HEK293 (cell line): ENCODE results near the gene RAB44.

Experiments
- CTCF ChIA-PET: fragments of 350-600 bp; formaldehyde crosslinking; extraction: SDS; loops from one replicate; lab custom pipeline; 2021; ENCODE audit warnings: antibody characterized with exemption; lab: Yijun Ruan, JAX
- POLR2A ChIA-PET: fragments of 300-600 bp; formaldehyde crosslinking; extraction: SDS; loops from one replicate; lab custom pipeline; 2020; ENCODE audit warnings: antibody characterized with exemption, inconsistent platforms; lab: Yijun Ruan, JAX
- H3K27ac ChIP-seq: fragments of 200-500 bp; sonication (Bioruptor generic); 2 replicates; pipeline ENCODE4 v1.5.1; 2014; ENCODE audit warnings: low read depth, low read length, control low read depth, inconsistent platforms; ENCODE audit errors: extremely low read depth
- H3K36me3 ChIP-seq, 2 experiments: fragments of 200-500 bp in 1 of 2; sonication (Bioruptor generic) in 1 of 2; 1 replicate in 1 of 2; 2 replicates in 1 of 2; pipeline ENCODE4 v1.5.1; 2014 to 2017; ENCODE audit warnings: inconsistent platforms in 2 of 2, low read length in 2 of 2; ENCODE audit not compliant: control insufficient read depth in 2 of 2, insufficient read depth in 1 of 2
- H3K4me1 ChIP-seq: fragments of 200-500 bp; sonication (Bioruptor generic); 2 replicates; pipeline ENCODE4 v1.5.1; 2014; ENCODE audit warnings: mild to moderate bottlenecking, low read length, inconsistent platforms; ENCODE audit not compliant: control insufficient read depth, insufficient read depth
- H3K4me3 ChIP-seq: 2 replicates; pipeline ENCODE4 v1.5.1; 2011; ENCODE audit warnings: low read depth, mild to moderate bottlenecking, control low read depth, low read length, moderate library complexity
- H3K9me3 ChIP-seq: fragments of 200-500 bp; sonication (Bioruptor generic); 2 replicates; pipeline ENCODE4 v1.5.1; 2014; ENCODE audit warnings: low read depth, low read length, inconsistent platforms; ENCODE audit not compliant: control insufficient read depth, insufficient read depth
- ELK4 ChIP-seq: IDR thresholded peaks from 2 replicates; pipeline ENCODE4 v1.6.1; 2011; ENCODE audit warnings: mild to moderate bottlenecking, low read depth, low read length, borderline replicate concordance
- KLF10 ChIP-seq: fragments of 450-650 bp; IDR thresholded peaks from 2 replicates; pipeline ENCODE4 v1.5.1; 2018; ENCODE audit warnings: missing biosample characterization, mild to moderate bottlenecking, missing genetic modification characterization
- SETDB1 ChIP-seq: IDR thresholded peaks from one replicate; pipeline ENCODE4 v1.6.1; 2017; ENCODE audit warnings: mild to moderate bottlenecking, low read length, moderate library complexity, mixed read lengths; ENCODE audit not compliant: insufficient read length
- YY1 ChIP-seq: fragments of 450-650 bp; formaldehyde crosslinking; IDR thresholded peaks from 2 replicates; pipeline ENCODE4 v1.5.1; 2018; ENCODE audit warnings: missing biosample characterization, missing genetic modification characterization
- ZNF146 ChIP-seq: fragments of 450-650 bp; formaldehyde crosslinking; IDR thresholded peaks from 2 replicates; pipeline ENCODE4 v1.5.1; 2016; ENCODE audit warnings: missing biosample characterization, missing genetic modification characterization
- ZNF2 ChIP-seq: fragments of 450-650 bp; formaldehyde crosslinking; IDR thresholded peaks from 2 replicates; pipeline ENCODE4 v1.5.1; 2016; ENCODE audit warnings: missing biosample characterization, missing genetic modification characterization
- ZNF214 ChIP-seq: fragments of 450-650 bp; formaldehyde crosslinking; IDR thresholded peaks from 2 replicates; pipeline ENCODE4 v1.5.1; 2017; ENCODE audit warnings: missing biosample characterization, mild to moderate bottlenecking, missing genetic modification characterization, borderline replicate concordance
- ZNF223 ChIP-seq: fragments of 450-650 bp; formaldehyde crosslinking; IDR thresholded peaks from 2 replicates; pipeline ENCODE4 v1.5.1; 2016; ENCODE audit warnings: missing biosample characterization, missing genetic modification characterization
- ZNF24 ChIP-seq: fragments of 450-650 bp; formaldehyde crosslinking; IDR thresholded peaks from 2 replicates; pipeline ENCODE4 v1.5.1; 2016; ENCODE audit warnings: missing biosample characterization, missing genetic modification characterization
- ZNF266 ChIP-seq: fragments of 450-650 bp; formaldehyde crosslinking; IDR thresholded peaks from 2 replicates; pipeline ENCODE4 v1.5.1; 2016; ENCODE audit warnings: missing biosample characterization, missing genetic modification characterization, low read depth
- ZNF302 ChIP-seq: fragments of 450-650 bp; formaldehyde crosslinking; IDR thresholded peaks from 2 replicates; pipeline ENCODE4 v1.5.1; 2016; ENCODE audit warnings: missing biosample characterization, missing genetic modification characterization, low read depth
- ZNF473 ChIP-seq: fragments of 450-650 bp; formaldehyde crosslinking; IDR thresholded peaks from 2 replicates; pipeline ENCODE4 v1.5.1; 2017; ENCODE audit warnings: missing biosample characterization, missing genetic modification characterization
- ZNF544 ChIP-seq: fragments of 450-650 bp; formaldehyde crosslinking; IDR thresholded peaks from 2 replicates; pipeline ENCODE4 v1.5.0; 2017; ENCODE audit warnings: missing biosample characterization, missing genetic modification characterization
- ZNF561 ChIP-seq: fragments of 450-650 bp; IDR thresholded peaks from 2 replicates; pipeline ENCODE4 v1.5.1; 2018; ENCODE audit warnings: missing biosample characterization, missing genetic modification characterization, borderline replicate concordance
- ZNF639 ChIP-seq: fragments of 450-650 bp; formaldehyde crosslinking; IDR thresholded peaks from 2 replicates; pipeline ENCODE4 v1.5.1; 2016; ENCODE audit warnings: missing biosample characterization, missing genetic modification characterization
- ZNF660 ChIP-seq: fragments of 450-650 bp; IDR thresholded peaks from 2 replicates; pipeline ENCODE4 v1.5.1; 2018; ENCODE audit warnings: missing biosample characterization, mild to moderate bottlenecking, missing genetic modification characterization
- ZNF777 ChIP-seq: fragments of 450-650 bp; formaldehyde crosslinking; IDR thresholded peaks from 2 replicates; pipeline ENCODE4 v1.5.1; 2017; ENCODE audit warnings: missing biosample characterization, missing genetic modification characterization, borderline replicate concordance
- ZSCAN30 ChIP-seq: fragments of 450-650 bp; IDR thresholded peaks from 2 replicates; pipeline ENCODE4 v1.5.1; 2018; ENCODE audit warnings: missing biosample characterization, mild to moderate bottlenecking, missing genetic modification characterization, moderate library complexity
- ZXDB ChIP-seq: fragments of 450-650 bp; formaldehyde crosslinking; IDR thresholded peaks from 2 replicates; pipeline ENCODE4 v1.5.1; 2016; ENCODE audit warnings: missing biosample characterization, missing genetic modification characterization
- TF ChIP-seq, protein P1 (sequence below): fragments of 450-650 bp; formaldehyde crosslinking; IDR thresholded peaks from 2 replicates; pipeline ENCODE4 v1.5.1; 2016; ENCODE audit warnings: missing biosample characterization, missing genetic modification characterization
- TF ChIP-seq, protein P2 (sequence below): fragments of 450-650 bp; formaldehyde crosslinking; IDR thresholded peaks from 2 replicates; pipeline ENCODE4 v1.5.1; 2016; ENCODE audit warnings: missing biosample characterization, missing genetic modification characterization
- TF ChIP-seq, protein P3 (sequence below): fragments of 450-650 bp; formaldehyde crosslinking; IDR thresholded peaks from 2 replicates; pipeline ENCODE4 v1.5.1; 2017; ENCODE audit warnings: missing biosample characterization, missing genetic modification characterization
- TF ChIP-seq, protein P4 (sequence below): fragments of 450-650 bp; formaldehyde crosslinking; IDR thresholded peaks from 2 replicates; pipeline ENCODE4 v1.5.1; 2016; ENCODE audit warnings: missing biosample characterization, missing genetic modification characterization

Gene RAB44

DNA sequence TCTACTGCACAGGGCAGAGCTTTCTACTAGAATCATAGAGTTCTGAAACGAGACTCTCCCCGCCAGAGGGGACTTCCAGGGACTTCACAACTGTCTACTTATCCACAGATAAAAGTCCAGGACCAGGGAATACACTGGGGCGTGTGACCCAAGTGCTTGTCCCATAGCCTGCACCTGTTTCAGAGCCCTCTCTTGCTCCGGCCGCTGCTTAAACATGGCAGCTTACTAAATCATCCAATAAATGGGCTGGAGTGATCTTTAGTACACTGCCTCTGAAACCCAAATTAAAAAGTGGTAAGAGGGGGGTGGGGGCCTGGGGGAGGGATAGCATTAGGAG lies 8.9 kb upstream of the RAB44 start:
- H3K27ac ChIP-seq: no peak overlapping the region
- H3K36me3 ChIP-seq: peaks cover 24 to 38% of the 10 kb centered on the region in 2 experiments
- no peak overlapping the region for H3K4me3 ChIP-seq
- no peaks in the 10 kb centered on the region for H3K9me3 ChIP-seq
- no peaks in the 10 kb centered on the region for H3K4me1 ChIP-seq
- POLR2A ChIA-PET: interaction anchor here (2.9 kb wide), 1 partner anchor 10 kb away, joined by 10 read pairs; the partner anchor contains the start of gene CDKN1A
- no peak for TF ChIP-seq ZNF302 (tag by site-specific recombination)
- no peak for TF ChIP-seq ZNF544
- TF ChIP-seq ZNF639: no peak
- TF ChIP-seq, protein P1, sequence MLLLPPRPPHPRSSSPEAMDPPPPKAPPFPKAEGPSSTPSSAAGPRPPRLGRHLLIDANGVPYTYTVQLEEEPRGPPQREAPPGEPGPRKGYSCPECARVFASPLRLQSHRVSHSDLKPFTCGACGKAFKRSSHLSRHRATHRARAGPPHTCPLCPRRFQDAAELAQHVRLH (tag by site-specific recombination): no peak
- TF ChIP-seq, protein P2, sequence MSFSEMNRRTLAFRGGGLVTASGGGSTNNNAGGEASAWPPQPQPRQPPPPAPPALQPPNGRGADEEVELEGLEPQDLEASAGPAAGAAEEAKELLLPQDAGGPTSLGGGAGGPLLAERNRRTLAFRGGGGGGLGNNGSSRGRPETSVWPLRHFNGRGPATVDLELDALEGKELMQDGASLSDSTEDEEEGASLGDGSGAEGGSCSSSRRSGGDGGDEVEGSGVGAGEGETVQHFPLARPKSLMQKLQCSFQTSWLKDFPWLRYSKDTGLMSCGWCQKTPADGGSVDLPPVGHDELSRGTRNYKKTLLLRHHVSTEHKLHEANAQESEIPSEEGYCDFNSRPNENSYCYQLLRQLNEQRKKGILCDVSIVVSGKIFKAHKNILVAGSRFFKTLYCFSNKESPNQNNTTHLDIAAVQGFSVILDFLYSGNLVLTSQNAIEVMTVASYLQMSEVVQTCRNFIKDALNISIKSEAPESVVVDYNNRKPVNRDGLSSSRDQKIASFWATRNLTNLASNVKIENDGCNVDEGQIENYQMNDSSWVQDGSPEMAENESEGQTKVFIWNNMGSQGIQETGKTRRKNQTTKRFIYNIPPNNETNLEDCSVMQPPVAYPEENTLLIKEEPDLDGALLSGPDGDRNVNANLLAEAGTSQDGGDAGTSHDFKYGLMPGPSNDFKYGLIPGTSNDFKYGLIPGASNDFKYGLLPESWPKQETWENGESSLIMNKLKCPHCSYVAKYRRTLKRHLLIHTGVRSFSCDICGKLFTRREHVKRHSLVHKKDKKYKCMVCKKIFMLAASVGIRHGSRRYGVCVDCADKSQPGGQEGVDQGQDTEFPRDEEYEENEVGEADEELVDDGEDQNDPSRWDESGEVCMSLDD (tag by site-specific recombination): no peak
- TF ChIP-seq, all 188 proteins: peak for 0
- CTCF ChIA-PET: interaction anchor here (0.7 to 1.7 kb wide), 4 partner anchors 23 to 73 kb away, joined by 3 to 7 read pairs (median 4); no protein-coding TSS in a partner anchor

DNA sequence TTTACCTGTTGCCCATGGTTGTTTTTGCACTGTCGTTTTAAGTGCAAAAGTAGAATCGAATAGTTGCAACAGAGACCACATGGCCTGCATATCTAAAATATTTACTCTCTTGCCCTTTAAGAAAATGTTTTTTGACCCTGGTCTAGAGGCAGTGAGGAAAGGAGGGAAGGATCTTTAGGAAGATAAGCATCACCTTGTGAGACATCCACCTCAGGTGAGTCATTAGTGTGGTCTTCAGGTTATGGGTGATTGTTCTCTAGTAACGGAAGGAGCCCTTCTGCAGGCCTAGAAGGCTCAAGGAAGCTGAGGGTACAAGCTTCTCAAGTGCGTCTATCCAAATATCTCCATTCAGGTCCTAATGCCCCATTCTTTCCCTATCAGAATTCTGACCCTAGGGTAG lies 6.6 kb upstream of the RAB44 start:
- Histone ChIP-seq H3K4me1 (no peaks in the 10 kb centered on the region), H3K27ac (no peak overlapping the region), H3K9me3 (no peaks in the 10 kb centered on the region), H3K36me3 (peaks cover 7 to 15% of the 10 kb centered on the region in 2 experiments), H3K4me3 (no peak overlapping the region)
- ChIA-PET POLR2A (interaction anchor here (1.4 to 2.5 kb wide), 2 partner anchors 12 to 24 kb away, joined by 4 to 11 read pairs; partner anchors contain the start of gene CDKN1A), CTCF (interaction anchor here (1.1 to 1.7 kb wide), 3 partner anchors 10 to 70 kb away, joined by 3 to 5 read pairs (median 4); no protein-coding TSS in a partner anchor)
- no peak for TF ChIP-seq ZNF24 (tag by site-specific recombination)
- TF ChIP-seq ZNF223 (tag by site-specific recombination): no peak
- no peak for TF ChIP-seq KLF10 (tag by site-specific recombination)
- TF ChIP-seq, protein P3, sequence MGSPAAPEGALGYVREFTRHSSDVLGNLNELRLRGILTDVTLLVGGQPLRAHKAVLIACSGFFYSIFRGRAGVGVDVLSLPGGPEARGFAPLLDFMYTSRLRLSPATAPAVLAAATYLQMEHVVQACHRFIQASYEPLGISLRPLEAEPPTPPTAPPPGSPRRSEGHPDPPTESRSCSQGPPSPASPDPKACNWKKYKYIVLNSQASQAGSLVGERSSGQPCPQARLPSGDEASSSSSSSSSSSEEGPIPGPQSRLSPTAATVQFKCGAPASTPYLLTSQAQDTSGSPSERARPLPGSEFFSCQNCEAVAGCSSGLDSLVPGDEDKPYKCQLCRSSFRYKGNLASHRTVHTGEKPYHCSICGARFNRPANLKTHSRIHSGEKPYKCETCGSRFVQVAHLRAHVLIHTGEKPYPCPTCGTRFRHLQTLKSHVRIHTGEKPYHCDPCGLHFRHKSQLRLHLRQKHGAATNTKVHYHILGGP: no peak
- TF ChIP-seq ZNF777 (tag by site-specific recombination): no peak
- TF ChIP-seq ZNF214: no peak
- no peak for TF ChIP-seq ELK4
- no peak for TF ChIP-seq ZNF660 (tag by site-specific recombination)
- TF ChIP-seq ZNF266: no peak
- no peak for TF ChIP-seq SETDB1
- TF ChIP-seq ZNF561 (tag by site-specific recombination): no peak
- no peak for TF ChIP-seq YY1
- TF ChIP-seq ZSCAN30: no peak
- no peak for TF ChIP-seq ZNF639
- no peak for TF ChIP-seq ZNF146 (tag by site-specific recombination)
- TF ChIP-seq, protein P4, sequence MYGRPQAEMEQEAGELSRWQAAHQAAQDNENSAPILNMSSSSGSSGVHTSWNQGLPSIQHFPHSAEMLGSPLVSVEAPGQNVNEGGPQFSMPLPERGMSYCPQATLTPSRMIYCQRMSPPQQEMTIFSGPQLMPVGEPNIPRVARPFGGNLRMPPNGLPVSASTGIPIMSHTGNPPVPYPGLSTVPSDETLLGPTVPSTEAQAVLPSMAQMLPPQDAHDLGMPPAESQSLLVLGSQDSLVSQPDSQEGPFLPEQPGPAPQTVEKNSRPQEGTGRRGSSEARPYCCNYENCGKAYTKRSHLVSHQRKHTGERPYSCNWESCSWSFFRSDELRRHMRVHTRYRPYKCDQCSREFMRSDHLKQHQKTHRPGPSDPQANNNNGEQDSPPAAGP (tag by site-specific recombination): no peak
- TF ChIP-seq ZNF2 (tag by site-specific recombination): no peak
- no peak for TF ChIP-seq ZXDB (tag by site-specific recombination)
- TF ChIP-seq ZNF473 (tag by site-specific recombination): no peak
